ENCODE results near the gene RPH3AL. TPM values are rescaled to one million over a fixed set of nuclear protein-coding genes. Genes with fewer than 3 reads are reported as not detected.
A peak's percentile ranks its signal among the peaks of the same experiment; 100 is the strongest.

The RPH3AL gene
- total and polyA plus RNA-seq, 2 of the 8 experiments (the other 6 are each of a cell fraction or from before 2014, with no cell fraction given): 5.6 to 5.8 TPM

DNA sequence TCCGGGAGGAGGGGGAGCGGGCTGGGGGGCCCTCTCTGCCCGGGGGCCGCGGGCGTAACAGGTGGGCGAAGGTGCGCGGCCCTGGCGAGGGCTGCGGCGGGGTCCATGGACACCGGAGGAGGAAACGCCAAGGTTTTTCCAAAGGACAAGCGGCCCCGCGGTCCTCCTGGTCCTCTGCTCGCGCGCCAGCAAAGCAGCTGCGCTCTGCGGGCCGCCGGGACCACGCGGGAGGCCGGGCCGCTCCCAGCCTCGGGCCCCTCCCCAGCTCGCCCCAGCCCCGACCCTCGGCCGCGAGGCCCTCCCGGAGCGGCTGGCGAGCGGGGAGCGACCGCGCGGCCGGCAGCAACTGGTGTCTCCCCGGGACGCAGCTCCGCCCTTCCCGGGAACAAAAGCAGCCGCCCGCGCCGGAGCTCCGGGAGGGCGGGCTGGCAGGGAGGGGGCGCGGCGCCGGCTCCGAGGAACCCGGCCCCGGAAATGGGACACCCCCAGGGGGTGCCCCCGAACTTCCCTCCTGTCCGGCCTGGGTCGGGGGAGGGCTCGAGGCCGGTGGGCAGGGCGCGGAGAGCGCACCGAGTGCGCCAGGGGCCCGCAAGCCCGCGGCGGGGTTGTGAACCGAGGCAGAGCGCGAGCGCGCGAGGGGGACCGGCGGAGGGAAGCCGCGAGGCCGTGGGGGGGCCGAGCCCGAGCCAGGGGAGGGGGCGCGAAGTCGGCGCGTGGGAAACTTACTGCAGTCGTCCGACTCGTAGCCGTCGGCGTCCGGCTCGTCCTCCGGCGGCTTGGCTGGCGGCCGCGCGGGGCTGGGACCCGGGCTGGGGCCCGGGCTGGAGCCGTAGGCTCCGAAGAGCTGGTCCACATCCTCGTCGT lies 172.0 kb downstream of the RPH3AL start (continued):
- TF ChIP-seq SP1 (IDR thresholded peaks at IDR 0.05; ENCODE audit: low read depth, low read length) (no peak), SUZ12 (IDR thresholded peaks at IDR 0.05; ENCODE audit: low read length) (peak; percentile 59; the same call in 1 of the 2 replicates), SIRT6 (IDR thresholded peaks at IDR 0.05; ENCODE audit: low read length) (no peak), E2F6 (IDR thresholded peaks at IDR 0.05) (no peak), BACH1 (IDR thresholded peaks at IDR 0.05; ENCODE audit: low read length) (0 out of 2 replicates have a peak, but pooled peaks have one; percentile 38), POU5F1 (IDR thresholded peaks at IDR 0.05; ENCODE audit: low read depth, low read length) (no peak), SAP30 (IDR thresholded peaks at IDR 0.05; ENCODE audit: insufficient read depth, insufficient replicate concordance, low read length) (no peak), TAF7 (optimal IDR thresholded peaks at IDR 0.05; ENCODE audit: borderline replicate concordance, low read depth, low read length) (no peak), TCF12 (IDR thresholded peaks at IDR 0.05; ENCODE audit: low read depth, low read length) (no peak), EZH2 (IDR thresholded peaks at IDR 0.05; ENCODE audit: low read depth, low read length, severe bottlenecking) (peak; percentile 70), KDM4A (IDR thresholded peaks at IDR 0.05; ENCODE audit: low read depth, low read length, severe bottlenecking) (peak; percentile 58), PHF8 (conservative IDR thresholded peaks at IDR 0.05; ENCODE audit: low read depth, low read length) (0 out of 2 replicates have a peak, but pooled peaks have one; percentile 20), RBBP5 (IDR thresholded peaks at IDR 0.05; ENCODE audit: borderline replicate concordance, low read depth, low read length) (peak; percentile 39; the same call in 1 of the 2 replicates), GABPA (IDR thresholded peaks at IDR 0.05; ENCODE audit: borderline replicate concordance, insufficient read depth, low read length) (no peak), CREB1 (IDR thresholded peaks at IDR 0.05) (no peak), POLR2A (IDR thresholded peaks at IDR 0.05; ENCODE audit: control extremely low read depth in 1 of 2, low read depth in 2 of 2, low read length in 2 of 2) (no peak), MAFK (IDR thresholded peaks at IDR 0.05; ENCODE audit: low read depth, low read length) (no peak)

All from H1 (cell line).